Prostate gland (tissue), 2 donors: ENCODE results near the gene TXNL4A. TPM values are rescaled to one million over a fixed set of nuclear protein-coding genes. Genes with fewer than 3 reads are reported as not detected.

Experiments used
- DNase-seq: peaks from one replicate; pipeline ENCODE4 v3.0.0-alpha.2; 2019; ENCODE audit warnings: low spot score
- H3K27ac ChIP-seq, 2 donors: fragments of 200-600 bp; sonication (generic); 2 replicates each; pipeline ENCODE4 v1.5.1; 2017 to 2019
- H3K27me3 ChIP-seq: fragments of 200-600 bp; sonication (generic); replicated peaks from 2 replicates; pipeline ENCODE4 v1.5.1; 2019; ENCODE audit not compliant: insufficient read depth
- H3K36me3 ChIP-seq, 2 donors: fragments of 200-600 bp; sonication (generic); 1 replicate in 1 of 2; 2 replicates in 1 of 2; pipeline versions ENCODE4 v1.5.1 to v1.8.1; 2017 to 2019
- H3K4me1 ChIP-seq: fragments of 200-600 bp; sonication (generic); replicated peaks from 2 replicates; pipeline ENCODE4 v1.5.1; 2019
- H3K4me3 ChIP-seq, 2 donors: fragments of 200-600 bp; sonication (generic); 2 replicates each; pipeline ENCODE4 v1.5.1; 2017 to 2019
- H3K9me3 ChIP-seq: fragments of 200-600 bp; sonication (generic); 2 replicates; pipeline ENCODE4 v1.5.1; 2017
- POLR2A ChIP-seq: fragments of 450-650 bp; IDR thresholded peaks from one replicate; pipeline ENCODE4 v1.6.1; 2016; ENCODE audit warnings: antibody characterized with exemption, mild to moderate bottlenecking
- POLR2AphosphoS5 ChIP-seq: sonication (generic); formaldehyde crosslinking; IDR thresholded peaks from one replicate; pipeline ENCODE4 v1.6.1; 2017; ENCODE audit warnings: antibody characterized with exemption
- whole genome bisulfite sequencing: methylation state at CpG from one replicate; pipeline ENCODE4 v1.1.5; 2018; 5-methylcytosine and 5-hydroxymethylcytosine counted together
- intact Hi-C: fragments of 100-400 bp; cut with DNase I; formaldehyde crosslinking; loops from one replicate; pipeline ENCODE4 v1.14.2; 2022
- total RNA-seq, 2 donors: library from RNA; depleted of rRNA; stranded (reverse); fragments of >200 nt; gene quantifications; one replicate each; pipeline ENCODE4 v1.1.0, GENCODE V29; 2016
- TF ChIP-seq, protein P1 (sequence below), 4 experiments: fragments of 200-600 bp in 2 of 4; fragments of 450-650 bp in 2 of 4; sonication (generic) in 2 of 4; IDR thresholded peaks; 1 replicate in 3 of 4; 2 replicates in 1 of 4; pipeline ENCODE4 v1.5.1; 2016 to 2019; ENCODE audit warnings: antibody characterized with exemption in 4 of 4, mild to moderate bottlenecking in 2 of 4, moderate library complexity in 2 of 4

TXNL4A gene
- total RNA-seq, 2 donors from 2014 or later = 25.4 to 35.2 TPM

DNA sequence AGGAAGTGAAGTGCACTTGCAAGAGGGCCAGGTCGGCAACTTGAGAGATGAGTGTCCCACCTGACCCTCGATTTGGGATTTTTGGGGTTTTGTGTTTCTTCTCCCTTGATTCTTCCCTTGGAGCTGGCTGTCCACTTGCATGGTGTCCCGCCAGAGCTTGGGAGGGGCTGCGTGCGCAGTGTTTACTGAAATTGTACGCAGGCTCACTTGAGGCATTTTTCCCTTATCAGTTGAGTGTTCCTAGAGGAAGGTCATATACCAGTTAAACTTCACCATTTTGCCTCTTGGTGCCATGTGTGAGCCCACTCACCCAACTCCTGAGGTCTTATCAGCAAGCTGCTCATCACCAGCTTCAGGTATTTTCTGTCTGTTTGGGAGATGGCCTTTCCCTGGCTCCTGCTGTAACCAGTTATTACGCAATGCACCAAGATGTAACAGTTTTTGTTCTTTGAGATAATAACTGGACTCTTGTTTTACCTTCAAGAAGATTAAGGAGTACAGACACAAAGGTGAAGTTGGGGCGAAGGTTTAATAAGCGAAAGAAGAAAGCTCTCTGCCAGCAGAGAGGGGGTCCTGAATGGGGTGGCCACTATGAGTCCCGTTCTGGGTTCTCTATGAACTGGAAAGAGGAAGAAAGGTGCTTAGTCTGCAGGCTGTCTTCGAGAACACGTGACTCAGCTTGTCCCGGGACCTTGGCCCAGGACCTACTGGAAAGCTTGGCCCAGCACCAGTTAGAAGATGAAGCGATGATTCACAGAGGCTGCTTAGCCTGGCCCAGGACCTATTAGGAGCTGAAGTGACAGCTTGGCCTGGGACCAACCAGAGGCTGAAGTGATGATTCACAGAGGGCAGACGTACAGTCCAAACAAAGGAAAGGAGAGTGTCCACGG lies 21.5 kb upstream of the TXNL4A start:
- Histone ChIP-seq H3K27me3 (no peaks in the 10 kb centered on the region), H3K4me3 (no peak overlapping the region), H3K9me3 (no peaks in the 10 kb centered on the region), H3K36me3 (no peaks in the 10 kb centered on the region), H3K4me1 (no peaks in the 10 kb centered on the region), H3K27ac (no peak overlapping the region)
- 71% methylated on average over 16 of the region's 16 CpGs for WGBS
- no peak for TF ChIP-seq POLR2A
- TF ChIP-seq, protein P1, sequence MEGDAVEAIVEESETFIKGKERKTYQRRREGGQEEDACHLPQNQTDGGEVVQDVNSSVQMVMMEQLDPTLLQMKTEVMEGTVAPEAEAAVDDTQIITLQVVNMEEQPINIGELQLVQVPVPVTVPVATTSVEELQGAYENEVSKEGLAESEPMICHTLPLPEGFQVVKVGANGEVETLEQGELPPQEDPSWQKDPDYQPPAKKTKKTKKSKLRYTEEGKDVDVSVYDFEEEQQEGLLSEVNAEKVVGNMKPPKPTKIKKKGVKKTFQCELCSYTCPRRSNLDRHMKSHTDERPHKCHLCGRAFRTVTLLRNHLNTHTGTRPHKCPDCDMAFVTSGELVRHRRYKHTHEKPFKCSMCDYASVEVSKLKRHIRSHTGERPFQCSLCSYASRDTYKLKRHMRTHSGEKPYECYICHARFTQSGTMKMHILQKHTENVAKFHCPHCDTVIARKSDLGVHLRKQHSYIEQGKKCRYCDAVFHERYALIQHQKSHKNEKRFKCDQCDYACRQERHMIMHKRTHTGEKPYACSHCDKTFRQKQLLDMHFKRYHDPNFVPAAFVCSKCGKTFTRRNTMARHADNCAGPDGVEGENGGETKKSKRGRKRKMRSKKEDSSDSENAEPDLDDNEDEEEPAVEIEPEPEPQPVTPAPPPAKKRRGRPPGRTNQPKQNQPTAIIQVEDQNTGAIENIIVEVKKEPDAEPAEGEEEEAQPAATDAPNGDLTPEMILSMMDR (IDR thresholded peaks at IDR 0.05) = no peak
- no peak for TF ChIP-seq POLR2AphosphoS5
- intact Hi-C loops = loop anchor here (2.0 kb wide), 1 partner anchor 21 kb away; the partner anchor contains the start of gene TXNL4A
- DNase-seq = no peak

DNA sequence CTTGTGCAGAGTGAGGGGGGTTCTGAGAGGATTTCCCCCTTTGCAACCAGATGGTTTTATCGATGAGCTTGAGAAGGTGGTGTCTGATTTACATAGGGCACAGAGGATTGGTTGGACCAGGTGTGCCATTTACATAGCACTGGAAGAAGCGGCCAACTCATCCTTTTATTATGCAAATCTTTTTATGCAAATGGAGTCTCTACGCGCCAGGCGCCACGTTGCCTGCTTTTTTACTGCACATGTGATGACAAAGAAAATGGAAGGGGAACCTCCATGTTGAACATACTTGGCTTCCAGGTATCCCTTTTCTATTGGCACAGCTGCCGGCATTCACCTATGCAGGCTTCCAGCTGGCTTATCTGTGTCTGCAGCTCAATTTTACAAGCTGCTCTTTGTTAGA lies 18.4 kb upstream of the TXNL4A start:
- DNase-seq = no peak
- 55% methylated on average over 7 of the region's 7 CpGs for WGBS
- no peaks in the 10 kb centered on the region for H3K4me1 ChIP-seq
- no peaks in the 10 kb centered on the region for H3K36me3 ChIP-seq
- no peaks in the 10 kb centered on the region for H3K9me3 ChIP-seq
- TF ChIP-seq, protein P1 (IDR thresholded peaks at IDR 0.05) = no peak
- no peak for TF ChIP-seq POLR2AphosphoS5
- TF ChIP-seq POLR2A = no peak
- H3K27me3 ChIP-seq = no peaks in the 10 kb centered on the region
- no peak overlapping the region for H3K4me3 ChIP-seq
- intact Hi-C loops = no loop called here
- no peak overlapping the region for H3K27ac ChIP-seq

GRCh38 chr18:80004600-80005342 lies 16.4 kb upstream of the TXNL4A start:
- DNase-seq = no peak
- intact Hi-C loops = no loop called here
- Histone ChIP-seq H3K4me1 (no peaks in the 10 kb centered on the region), H3K27ac (no peak overlapping the region), H3K27me3 (no peaks in the 10 kb centered on the region), H3K9me3 (no peaks in the 10 kb centered on the region), H3K4me3 (no peak overlapping the region), H3K36me3 (no peaks in the 10 kb centered on the region)
- no peak for TF ChIP-seq POLR2A
- TF ChIP-seq, protein P1 (IDR thresholded peaks at IDR 0.05) = no peak
- no peak for TF ChIP-seq POLR2AphosphoS5
- 75% methylated on average over 12 of the region's 12 CpGs for WGBS

GRCh38 chr18:80002468-80002867 lies 14.1 kb upstream of the TXNL4A start:
- TF ChIP-seq, protein P1 (IDR thresholded peaks at IDR 0.05) = no peak
- TF ChIP-seq POLR2AphosphoS5 (no peak), POLR2A (no peak)
- Histone ChIP-seq H3K9me3 (no peaks in the 10 kb centered on the region), H3K4me1 (no peaks in the 10 kb centered on the region), H3K27ac (no peak overlapping the region), H3K36me3 (no peaks in the 10 kb centered on the region), H3K27me3 (no peaks in the 10 kb centered on the region), H3K4me3 (no peak overlapping the region)
- intact Hi-C loops = no loop called here
- no peak for DNase-seq
- WGBS = 89% methylated on average over 5 of the region's 5 CpGs
